GM18517 (cell line): ENCODE data around the gene EIF4B.

Experiments
- ATAC-seq: cut with Tn5 transposase; IDR thresholded peaks from one replicate; pipeline ENCODE4 v1.9.1; 2021; ENCODE audit warnings: mild to moderate bottlenecking, moderate library complexity; ENCODE audit not compliant: unreplicated experiment

Gene EIF4B

DNA sequence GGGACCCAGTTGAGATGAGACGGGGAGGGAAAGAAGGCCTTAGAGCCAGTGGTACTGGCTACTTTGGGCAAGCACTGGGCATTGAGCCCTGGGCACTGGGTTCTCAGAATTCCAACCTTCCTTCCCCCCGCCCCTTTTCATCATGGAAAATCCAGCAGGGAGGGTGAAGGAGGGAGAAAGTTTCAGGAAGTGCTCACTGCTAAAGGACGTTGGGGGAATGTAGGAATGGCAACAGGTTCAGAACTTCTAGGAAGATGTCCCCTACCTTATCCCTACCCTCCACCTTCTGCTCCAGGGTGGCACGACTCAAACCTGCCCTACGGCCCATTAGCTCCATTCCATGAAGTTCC is 39.4 kb downstream of the EIF4B start:
- ATAC-seq: no peak

DNA sequence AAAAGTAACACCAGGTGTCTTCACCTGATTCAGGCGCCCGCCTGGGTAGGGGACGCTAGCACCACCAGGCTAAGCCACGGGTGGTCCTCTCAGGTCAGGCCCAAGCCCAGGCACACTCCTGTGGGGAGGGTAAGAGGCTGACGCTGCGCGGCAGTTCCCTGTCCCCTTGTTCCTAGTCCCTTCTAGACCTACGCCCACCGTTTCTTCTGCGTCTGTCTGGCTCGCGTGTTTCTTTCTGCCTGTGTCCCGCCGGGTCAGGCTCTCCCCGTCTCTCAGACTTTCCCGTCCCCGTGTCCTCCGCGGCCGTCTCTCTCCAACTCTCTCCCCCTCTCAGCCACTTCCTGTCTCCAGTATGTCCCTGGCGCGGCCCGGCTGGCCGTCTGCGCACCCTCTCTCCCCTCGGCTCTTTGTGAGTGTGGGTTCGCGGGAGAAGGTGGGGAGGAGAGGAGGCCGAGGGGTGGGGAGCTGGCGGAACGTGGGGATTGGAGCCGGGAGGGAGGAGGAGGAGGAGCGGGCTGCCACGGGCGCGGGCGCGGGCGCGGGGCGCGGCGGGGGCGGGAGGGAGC is 40.5 kb downstream of the EIF4B start:
- no peak for ATAC-seq

GRCh38 chr12:53047221-53048032 is 41.2 kb downstream of the EIF4B start:
- ATAC-seq: peak; percentile 61

DNA sequence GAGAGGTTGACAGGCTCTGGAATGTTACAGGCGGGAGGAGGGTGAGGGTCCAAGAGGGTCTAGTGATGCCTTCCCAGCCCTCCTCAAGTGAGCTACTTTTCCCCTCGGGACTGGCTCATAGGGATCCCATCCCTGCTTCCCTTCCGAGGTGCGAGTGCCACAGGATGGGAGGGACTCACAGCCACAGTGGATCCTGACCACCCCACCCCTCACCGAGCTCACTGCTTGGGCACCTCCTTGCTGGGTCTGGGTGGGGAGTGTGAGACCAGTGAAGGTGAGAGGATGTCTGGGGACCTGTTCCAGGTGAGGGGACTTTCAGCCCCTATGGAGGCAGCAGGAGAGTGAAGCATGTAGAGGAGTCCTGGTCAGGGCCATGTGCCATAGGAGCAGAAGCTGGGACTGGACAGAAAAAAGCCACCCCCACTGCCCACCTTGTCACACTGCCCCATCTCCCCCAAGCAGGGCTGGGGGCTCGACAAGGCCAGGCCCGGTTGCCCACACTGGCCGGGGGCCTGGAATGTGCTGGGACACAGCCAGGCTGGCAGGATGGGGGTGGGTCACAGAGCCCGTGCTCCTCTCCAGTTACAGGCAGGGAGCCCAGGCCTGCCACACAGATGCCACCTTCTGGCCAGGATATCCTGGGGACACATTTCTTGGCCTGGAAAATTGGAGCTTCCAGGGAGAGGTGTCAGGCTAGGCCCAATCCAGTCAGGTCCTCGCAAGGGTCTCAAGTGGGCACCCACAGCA is 42.0 kb downstream of the EIF4B start:
- ATAC-seq: no peak

- ATAC-seq: no peak
These were observed 42.6 kb downstream of the EIF4B start for GRCh38 chr12:53048780-53049401.

- ATAC-seq: no peak
These were observed 43.5 kb downstream of the EIF4B start, which contains the start of gene TNS2 for GRCh38 chr12:53049571-53050318. Gene TNS2, plus strand, starts transcription at chr12:53050065. Its CDS starts 121 bp downstream, at chr12:53050186.

GRCh38 chr12:53050426-53051057 is 44.3 kb downstream of the EIF4B start:
- no peak for ATAC-seq

DNA sequence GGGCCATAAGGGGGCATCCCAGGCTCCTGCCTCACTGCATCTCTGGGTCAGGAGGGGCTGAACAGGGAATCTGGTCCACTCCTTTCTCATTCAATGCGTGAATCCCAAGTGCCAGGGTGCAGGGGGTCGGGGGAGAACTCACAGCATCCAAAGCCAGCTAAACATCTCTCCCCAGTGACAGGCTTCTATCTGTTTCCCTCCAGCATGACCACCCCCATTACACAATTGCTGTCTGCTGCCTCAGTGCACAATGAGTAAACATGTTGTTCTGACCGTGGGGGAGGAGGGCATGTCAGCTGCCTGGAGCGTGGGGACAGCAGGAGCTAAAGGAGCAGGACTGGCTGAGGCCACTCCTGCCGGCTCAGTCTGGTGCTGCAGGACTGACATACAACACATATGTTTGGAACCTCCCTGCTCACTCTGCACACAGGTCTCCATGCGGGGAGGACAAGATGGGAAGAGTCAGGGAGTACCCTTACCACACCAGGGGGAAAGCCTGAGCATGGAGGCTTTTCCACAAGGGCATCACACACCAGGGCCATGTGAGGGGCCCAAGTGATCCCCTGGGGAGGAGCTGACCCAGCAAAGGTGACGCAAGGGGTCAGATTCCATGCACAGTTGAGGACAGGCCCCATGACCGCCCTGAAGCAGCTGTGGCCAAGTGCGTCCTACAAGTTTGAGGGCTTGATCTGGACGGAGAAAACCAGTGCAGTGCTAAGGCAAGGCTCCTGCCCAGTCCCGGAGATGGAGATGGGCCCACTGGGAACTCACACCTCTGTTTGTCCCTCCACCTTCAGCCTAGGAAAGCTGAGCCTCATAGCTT is 45.0 kb downstream of the EIF4B start:
- ATAC-seq: no peak

GRCh38 chr12:53051881-53052412 is 45.7 kb downstream of the EIF4B start:
- no peak for ATAC-seq

DNA sequence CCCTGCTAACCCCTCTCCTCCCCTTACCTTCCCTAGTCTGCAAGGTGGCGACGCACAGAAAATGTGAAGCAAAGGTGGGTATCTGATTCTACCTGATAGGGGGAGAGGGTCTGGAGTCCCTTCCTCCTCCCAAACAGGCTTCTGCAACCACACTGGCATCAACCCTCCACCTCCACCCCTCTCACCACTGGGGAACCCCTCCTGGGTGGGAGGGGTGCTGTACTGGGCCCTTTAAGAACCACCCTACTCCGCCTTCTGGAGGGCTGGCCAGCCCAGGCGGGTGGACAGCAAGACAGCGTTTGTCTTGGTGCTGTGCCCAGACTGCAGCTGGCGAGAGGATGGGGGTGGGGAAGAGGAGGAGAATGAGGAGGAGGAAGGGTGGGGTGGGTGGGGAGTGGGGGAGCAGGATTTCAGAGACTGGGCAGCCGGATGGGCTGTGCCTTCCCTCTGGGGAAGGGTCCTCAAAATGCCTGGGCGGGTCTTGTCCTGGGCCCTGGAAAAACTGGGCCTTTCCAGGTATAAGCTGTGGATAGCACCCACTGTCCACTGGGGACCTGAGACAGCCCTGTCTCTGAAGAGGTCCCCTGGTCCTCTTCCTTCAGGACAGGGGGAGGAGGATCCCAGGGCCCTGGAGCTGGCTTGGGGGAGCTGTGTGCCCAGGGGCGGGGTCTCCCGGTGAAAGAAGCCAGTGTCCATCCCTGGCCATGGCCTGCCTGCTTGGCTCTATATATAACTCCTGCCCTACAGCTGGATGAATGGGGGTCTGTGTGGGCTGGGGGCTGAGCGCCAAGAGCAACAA is 46.4 kb downstream of the EIF4B start:
- no peak for ATAC-seq

DNA sequence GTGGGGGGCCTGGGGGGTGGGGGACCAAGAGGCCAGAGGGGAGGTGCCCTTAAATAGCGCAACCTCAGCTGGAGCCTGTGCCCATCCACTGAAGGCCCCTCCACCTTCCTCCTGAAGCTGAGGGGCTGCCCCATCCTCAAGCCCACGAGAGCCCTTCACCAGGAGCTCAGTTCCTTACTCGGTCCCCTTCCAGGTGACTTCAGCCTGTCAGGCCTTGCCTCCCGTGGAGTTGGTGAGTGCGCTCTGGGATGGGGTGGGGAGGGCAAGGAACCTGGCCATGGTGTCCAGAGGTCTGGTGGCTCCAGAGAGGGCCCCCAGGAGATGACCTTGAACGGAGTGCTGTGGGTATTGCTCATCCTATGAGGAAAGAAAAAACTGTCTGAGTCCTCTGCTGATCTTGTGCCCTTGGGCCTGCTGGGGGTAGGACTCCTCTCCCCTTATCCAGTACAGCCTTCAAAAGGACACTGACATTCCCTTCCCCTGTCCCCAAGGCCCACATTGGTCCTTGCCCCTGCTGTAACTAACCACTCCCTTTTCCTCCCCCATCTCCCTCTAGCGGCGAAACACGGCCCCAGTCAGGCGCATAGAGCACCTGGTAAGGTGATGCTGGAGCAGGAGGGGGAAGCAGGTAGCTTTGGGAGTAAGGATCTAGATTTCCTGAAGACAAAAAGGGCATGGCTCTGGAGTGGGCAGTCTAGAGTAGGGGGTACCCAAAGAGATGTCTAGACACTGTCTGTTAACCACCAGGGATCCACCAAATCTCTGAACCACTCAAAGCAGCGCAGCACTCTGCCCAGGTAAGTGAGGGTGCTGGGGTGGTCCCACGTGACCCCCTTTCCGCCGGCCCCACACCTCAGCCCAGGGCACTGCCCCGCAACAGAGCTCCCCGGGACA is 47.2 kb downstream of the EIF4B start:
- no peak for ATAC-seq

DNA sequence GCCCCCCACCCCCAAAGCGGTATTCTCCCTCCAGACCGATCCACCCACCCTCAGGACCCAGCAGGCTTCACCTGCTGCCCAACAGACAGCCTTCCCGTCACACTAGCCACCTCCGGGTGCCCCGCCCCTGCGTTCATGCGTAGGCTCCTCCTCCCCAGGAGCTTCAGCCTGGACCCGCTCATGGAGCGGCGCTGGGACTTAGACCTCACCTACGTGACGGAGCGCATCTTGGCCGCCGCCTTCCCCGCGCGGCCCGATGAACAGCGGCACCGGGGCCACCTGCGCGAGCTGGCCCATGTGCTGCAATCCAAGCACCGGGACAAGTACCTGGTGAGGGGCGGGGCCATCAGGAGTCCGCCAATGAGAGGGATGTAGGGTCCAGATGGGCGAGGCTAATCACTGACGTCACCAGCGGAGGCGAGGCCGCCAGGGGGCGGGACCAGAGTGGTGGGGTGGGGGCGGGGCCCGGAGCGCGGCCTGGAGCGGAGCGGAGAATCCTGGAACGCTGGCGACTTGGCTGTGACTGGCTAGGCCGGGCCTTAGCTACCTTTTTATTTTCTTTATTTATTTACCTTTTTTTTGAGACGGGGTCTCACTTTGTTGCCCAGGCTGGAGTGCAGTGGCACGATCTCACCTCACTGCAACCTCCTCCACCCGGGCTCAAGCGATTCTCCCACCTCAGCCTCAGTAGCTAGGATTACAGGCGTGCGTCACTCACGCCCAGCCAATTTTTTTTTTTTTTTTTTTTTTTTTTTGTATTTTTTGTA is 48.0 kb downstream of the EIF4B start:
- ATAC-seq: peak; percentile 87

GRCh38 chr12:53055471-53056266 is 49.4 kb downstream of the EIF4B start:
- no peak for ATAC-seq

- no peak for ATAC-seq
These were observed 50.0 kb downstream of the EIF4B start for GRCh38 chr12:53056296-53056695.

DNA sequence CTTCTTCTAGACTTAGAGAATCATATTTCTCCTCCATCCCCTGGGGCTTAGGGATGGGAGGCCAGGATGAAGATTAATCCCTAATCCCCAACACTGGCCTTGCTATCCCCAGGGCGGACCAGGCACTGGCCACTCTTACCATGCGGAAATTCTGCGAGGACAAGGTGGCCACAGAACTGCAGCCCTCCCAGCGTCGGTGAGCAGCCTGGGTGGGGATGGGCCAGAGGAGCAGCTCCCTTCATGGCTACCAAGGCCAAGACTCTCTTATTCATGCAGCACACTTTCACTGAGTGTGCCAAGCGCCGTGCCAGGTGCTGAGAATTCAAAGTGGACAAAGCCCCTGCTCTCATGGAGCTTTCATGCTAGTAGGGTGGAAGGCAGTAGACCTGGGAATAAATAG is 50.6 kb downstream of the EIF4B start:
- ATAC-seq: no peak
